GM19238 (cell line): Measurements from ENCODE around the gene SLC2A6.

ENCODE experiments used
- DNase-seq: peaks from one replicate; pipeline ENCODE4 v3.0.0; 2011; ENCODE audit warnings: low spot score; ENCODE audit not compliant: insufficient read length

SLC2A6 gene

DNA sequence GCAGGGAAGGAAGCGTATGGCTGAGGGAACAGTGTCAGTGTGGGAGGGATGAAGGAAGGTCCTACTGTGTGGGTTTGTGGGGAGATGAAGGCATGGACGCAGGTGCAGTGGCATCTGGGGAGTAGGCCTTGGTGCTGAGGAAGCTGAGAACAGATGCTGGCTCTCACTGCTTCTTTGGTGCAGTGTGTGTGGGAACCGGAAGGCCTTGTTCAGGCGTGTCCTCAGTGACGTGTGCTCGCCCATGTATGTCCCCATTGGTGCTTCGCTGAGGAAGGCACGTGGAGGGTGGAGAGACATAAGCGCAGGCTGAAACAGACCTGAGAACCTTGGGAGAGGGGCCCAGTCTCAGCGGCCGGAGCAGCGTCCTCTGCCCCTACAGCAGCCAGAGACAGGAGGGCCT lies 38.0 kb downstream of the SLC2A6 start:
- peak; percentile 87 for DNase-seq

DNA sequence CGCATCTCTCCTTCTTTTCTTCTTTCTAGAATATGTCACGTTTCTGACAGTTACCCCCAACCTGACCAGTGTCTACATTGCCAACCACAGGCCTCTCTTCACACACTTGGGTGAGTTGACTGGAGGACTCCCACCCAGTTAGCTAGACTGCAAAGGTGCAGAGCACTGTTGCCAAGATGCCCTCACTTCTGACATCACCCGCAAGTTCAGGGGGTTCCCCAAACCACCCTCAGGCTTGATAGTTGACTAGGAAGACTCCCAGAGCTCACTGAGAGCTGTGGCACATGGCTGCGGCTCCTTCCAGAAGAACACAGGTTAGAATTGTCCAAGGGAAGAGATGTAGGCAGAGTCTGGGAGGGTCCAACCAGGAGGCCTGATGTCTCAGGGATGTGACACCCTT lies 39.6 kb downstream of the SLC2A6 start:
- DNase-seq: no peak

DNA sequence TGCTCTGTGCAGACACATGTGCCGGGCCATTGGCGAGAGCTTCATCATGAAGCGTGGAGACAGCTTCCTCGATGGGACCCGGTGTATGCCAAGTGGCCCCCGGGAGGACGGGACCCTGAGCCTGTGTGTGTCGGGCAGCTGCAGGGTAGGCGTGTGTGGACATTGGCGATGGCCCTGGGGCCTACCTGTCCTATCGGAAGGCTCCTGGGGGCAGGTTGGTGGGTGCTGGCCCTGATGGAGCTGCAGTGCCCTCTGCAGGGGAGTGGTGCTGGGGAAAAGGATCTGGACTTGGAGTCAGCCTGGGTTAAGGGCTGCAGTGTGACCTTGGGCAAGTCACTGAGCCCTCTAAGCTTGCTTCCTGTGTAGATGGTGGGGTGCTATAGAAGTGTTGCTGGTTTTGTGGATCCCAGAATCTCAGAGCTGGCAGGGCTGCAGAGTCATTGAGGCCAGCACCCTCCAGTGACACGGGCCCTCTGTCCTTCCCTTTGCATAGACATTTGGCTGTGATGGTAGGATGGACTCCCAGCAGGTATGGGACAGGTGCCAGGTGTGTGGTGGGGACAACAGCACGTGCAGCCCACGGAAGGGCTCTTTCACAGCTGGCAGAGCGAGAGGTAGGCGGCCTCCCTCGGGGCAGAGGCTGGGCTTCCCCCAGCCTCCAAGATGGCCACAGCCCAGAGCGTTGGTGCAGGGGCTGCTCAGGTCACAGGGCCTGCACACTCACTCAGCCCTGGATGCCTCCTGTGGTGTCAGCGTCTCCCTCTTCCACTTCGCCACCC lies 41.0 kb downstream of the SLC2A6 start:
- DNase-seq: peak; percentile 49

GRCh38 chr9:133436681-133437080 lies 42.2 kb downstream of the SLC2A6 start:
- DNase-seq: no peak

- no peak for DNase-seq
Measured at GRCh38 chr9:133433351-133433843, 45.5 kb downstream of the SLC2A6 start.

DNA sequence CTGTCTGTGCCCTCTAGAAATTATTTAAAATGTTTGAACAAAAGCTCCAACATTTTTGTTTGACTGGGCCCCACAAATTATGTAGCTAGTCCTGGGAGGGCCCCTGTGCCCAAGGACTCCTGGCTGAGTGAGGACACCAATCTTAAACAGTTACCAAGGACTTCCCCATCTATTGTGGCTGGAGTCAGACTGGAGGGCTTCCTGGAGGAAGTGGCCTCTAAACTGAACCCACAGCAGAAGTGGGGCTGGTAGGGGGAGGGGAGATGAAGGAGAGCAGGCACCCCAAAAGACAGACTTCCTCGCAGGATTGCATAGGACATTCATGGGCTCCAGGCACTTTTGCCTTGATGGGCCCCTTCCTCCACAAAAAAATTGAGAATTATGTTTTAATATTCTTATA lies 48.7 kb downstream of the SLC2A6 start:
- no peak for DNase-seq

GRCh38 chr9:133429641-133430161 lies 49.2 kb downstream of the SLC2A6 start:
- DNase-seq: no peak

- DNase-seq: no peak
Measured at GRCh38 chr9:133429214-133429613, 49.7 kb downstream of the SLC2A6 start.

- peak; percentile 58 for DNase-seq
Measured at GRCh38 chr9:133428617-133429101, 50.2 kb downstream of the SLC2A6 start.

- DNase-seq: no peak
Measured at GRCh38 chr9:133427658-133428348, 51.1 kb downstream of the SLC2A6 start.

DNA sequence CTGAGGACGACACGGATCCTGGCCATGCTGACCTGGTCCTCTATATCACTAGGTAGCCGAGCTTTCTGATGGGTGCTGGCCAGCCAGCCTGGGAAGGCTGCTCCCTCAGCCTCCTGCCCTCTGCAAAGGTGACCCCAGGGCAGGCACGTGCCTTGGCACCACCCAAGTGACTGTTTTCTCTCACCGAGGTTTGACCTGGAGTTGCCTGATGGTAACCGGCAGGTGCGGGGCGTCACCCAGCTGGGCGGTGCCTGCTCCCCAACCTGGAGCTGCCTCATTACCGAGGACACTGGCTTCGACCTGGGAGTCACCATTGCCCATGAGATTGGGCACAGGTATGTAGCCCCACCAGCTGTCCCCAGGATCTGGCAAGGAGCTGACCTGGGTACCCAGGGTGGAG lies 52.9 kb downstream of the SLC2A6 start:
- no peak for DNase-seq

GRCh38 chr9:133425049-133425632 lies 53.8 kb downstream of the SLC2A6 start:
- no peak for DNase-seq

DNA sequence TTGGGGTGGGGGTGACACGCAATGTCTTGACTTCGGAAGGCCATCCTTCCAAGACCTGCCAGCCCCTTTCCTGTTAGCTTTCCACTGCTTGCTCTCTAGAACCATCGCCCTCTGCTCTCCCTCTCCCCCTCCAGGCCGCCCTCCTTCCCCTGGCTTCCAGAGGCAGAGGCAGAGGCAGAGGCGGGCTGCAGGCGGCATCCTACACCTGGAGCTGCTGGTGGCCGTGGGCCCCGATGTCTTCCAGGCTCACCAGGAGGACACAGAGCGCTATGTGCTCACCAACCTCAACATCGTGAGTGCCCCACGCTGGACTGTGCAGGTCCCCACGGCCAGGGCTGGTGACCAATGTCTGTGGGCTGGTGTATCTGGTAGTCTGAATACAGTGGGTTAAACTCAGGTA lies 54.7 kb downstream of the SLC2A6 start:
- DNase-seq: no peak

- DNase-seq: no peak
Measured at GRCh38 chr9:133423216-133423615, 55.7 kb downstream of the SLC2A6 start.

DNA sequence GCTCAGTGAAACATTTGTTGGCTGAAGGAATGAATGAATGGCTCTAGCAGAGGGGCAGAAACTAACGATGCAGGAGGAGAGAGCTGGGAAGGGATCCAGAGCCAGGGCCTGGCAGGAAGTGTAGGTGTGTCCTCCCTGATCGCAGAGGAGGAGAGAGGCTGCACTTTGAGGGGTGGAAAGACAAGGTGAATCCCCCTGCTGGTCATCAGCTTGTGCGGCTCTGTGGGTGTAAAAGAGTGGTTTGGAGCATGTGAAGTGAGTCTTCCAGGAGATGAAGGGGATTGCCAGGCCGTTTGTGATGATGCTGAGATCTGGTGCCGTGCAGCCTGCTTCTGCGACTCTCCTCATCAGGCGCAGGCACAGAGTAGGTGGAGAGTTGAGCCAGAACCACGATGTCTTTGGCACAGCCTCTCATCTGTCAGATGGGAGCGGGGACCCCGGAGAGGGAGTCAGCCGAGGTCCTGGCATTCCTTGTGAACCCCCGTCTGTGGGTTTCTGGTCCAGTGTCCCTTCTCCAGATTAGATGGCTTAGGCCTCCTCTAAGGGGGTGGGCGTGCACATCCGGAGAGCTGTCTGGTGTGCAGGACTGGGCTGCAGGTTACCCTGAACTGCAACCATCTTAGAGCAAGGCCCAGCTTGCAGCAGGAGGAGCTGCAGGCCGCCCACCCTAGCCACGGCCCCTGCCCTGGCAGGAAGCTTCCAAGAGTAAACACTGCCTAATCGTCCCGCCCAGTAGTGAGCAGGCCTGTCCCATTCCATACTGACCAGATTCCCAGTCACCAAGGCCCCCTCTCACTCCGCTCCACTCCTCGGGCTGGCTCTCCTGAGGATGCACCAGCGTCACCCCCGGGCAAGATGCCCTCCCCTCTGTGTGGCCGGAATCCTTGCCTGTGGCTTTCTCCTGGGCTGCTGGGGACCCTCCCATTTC lies 57.0 kb downstream of the SLC2A6 start, which contains the start of gene ADAMTS13:
Gene ADAMTS13 (plus strand): TSS at position 753 of the 928 bp plus-strand sequence. CDS start 77 bp downstream, at position 830.
- peak; percentile 44 for DNase-seq
